Activated T-helper 17 cell treated with anti-CD3 and anti-CD28 coated beads, Interleukin-2, amount 50 U/mL, for 72 hours (primary cell): Measurements from ENCODE around the gene DGKI. TPM values are rescaled to one million over a fixed set of nuclear protein-coding genes. Genes with fewer than 3 reads are reported as not detected.

Source experiments
- ATAC-seq: fragments of 150-1000 bp; cut with Tn5 transposase; replicated peaks from 2 replicates; pipeline ENCODE4 v1.10.0; 2021; ENCODE audit warnings: mild to moderate bottlenecking, moderate library complexity
- H3K27ac Mint-ChIP-seq: one replicate; pipeline ENCODE4 v1.8.0; 2022; ENCODE audit warnings: mixed read lengths
- H3K27me3 Mint-ChIP-seq: one replicate; pipeline ENCODE4 v1.8.0; 2022; ENCODE audit warnings: mixed read lengths
- H3K36me3 Mint-ChIP-seq: one replicate; pipeline ENCODE4 v1.8.0; 2022; ENCODE audit warnings: low read depth, mild to moderate bottlenecking, mixed read lengths
- H3K4me1 Mint-ChIP-seq: one replicate; pipeline ENCODE4 v1.8.0; 2022; ENCODE audit warnings: mixed read lengths
- H3K4me3 Mint-ChIP-seq: one replicate; pipeline ENCODE4 v1.8.0; 2022; ENCODE audit warnings: mild to moderate bottlenecking, mixed read lengths
- H3K9me3 Mint-ChIP-seq: one replicate; pipeline ENCODE4 v1.8.0; 2022; ENCODE audit warnings: mixed read lengths
- total RNA-seq, 2 donors: library from RNA; stranded (reverse); gene quantifications; one replicate each; pipeline ENCODE4 v1.2.3, GENCODE V29; 2022

The DGKI gene
- total RNA-seq, 2 donors from 2014 or later, result 2.0 to 9.2 TPM

DNA sequence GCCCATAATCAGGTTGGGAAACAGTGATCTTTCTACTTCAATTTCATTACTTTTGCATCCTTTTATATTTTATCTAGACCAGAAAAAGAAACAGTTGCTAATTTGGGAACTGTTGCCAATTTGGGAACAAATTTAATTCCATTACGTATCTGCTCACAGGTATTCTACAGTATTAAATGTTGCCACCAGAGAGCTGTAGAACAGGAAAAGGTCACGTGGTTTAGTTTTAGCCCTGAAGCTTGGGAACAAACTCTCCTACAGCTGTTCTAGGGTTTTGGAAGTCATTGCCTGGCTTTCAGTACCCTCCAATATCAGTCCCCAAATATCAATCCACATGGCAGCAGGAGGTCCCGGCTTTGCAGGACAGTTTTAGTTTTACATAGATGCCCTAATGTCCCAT is 172.7 kb downstream of the DGKI start:
- H3K4me1 Mint-ChIP-seq, result no peaks in the 10 kb centered on the region
- H3K9me3 Mint-ChIP-seq, result no peaks in the 10 kb centered on the region
- H3K36me3 Mint-ChIP-seq, result no peaks in the 10 kb centered on the region
- H3K4me3 Mint-ChIP-seq, result no peak overlapping the region
- H3K27me3 Mint-ChIP-seq, result peaks cover 25% of the 10 kb centered on the region
- no peak overlapping the region for H3K27ac Mint-ChIP-seq
- ATAC-seq, result no peak

DNA sequence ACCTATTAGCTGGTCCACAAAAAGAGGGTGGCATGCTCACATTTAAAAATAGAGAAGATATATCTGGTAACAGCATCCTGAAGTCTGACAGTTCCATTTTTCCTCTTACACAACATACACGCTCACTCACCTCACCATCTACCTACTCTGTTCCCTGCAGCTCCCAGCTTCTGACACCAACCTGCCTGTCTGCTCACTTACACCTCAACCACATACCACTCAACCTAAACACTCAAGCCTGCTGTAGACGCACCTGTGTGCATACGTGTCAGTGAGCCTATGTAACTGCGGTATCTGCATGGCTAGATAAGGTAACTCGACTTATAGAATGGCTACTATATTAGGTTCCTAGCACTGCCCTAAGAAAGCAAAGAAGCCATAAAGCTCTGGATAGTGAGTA is 174.9 kb downstream of the DGKI start:
- ATAC-seq, result no peak
- Mint-ChIP-seq H3K27ac (no peak overlapping the region), H3K4me3 (no peak overlapping the region), H3K4me1 (no peaks in the 10 kb centered on the region), H3K27me3 (peaks cover 20% of the 10 kb centered on the region), H3K9me3 (no peaks in the 10 kb centered on the region), H3K36me3 (no peaks in the 10 kb centered on the region)

DNA sequence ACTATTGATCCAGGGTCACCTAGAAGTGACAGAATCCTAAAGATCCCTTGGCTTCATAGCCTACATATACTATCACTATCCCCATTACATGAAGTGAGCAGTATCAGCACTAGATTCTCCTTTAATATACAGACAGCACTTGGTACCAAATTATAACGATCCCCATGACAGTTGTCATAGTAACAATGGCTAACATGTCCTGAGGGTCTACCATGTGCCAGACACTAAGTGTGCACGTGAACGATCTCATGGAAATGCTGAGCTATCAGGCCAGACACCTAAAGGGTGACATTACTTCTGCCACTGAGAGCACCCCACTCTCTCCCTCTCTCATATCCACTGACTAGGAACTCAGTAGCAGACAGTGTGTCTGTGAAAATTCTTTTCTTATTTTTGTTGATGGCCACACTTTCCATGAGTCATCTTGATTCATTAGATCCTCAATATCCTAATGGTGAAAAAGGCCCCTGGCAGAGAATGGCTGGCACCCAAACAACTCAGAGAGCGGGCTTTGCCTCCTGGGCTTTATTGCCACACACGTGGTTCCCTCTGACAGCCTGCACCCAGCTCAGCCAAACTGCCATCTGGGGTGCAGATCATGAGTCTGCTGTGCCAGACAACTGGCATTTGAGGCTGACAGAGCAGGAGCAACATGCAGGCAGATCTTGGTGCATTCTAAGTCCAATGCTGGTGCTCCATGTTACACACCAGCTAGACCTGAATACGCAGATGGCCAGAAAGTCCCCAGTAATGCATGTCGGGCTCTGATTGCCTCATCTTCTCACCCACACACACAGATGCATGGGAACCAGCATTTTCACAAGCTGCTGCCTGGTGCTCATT is 176.3 kb downstream of the DGKI start:
- Mint-ChIP-seq H3K9me3 (no peaks in the 10 kb centered on the region), H3K4me1 (no peaks in the 10 kb centered on the region), H3K27me3 (peaks cover 23% of the 10 kb centered on the region), H3K4me3 (no peak overlapping the region), H3K27ac (no peak overlapping the region), H3K36me3 (no peaks in the 10 kb centered on the region)
- ATAC-seq, result no peak

DNA sequence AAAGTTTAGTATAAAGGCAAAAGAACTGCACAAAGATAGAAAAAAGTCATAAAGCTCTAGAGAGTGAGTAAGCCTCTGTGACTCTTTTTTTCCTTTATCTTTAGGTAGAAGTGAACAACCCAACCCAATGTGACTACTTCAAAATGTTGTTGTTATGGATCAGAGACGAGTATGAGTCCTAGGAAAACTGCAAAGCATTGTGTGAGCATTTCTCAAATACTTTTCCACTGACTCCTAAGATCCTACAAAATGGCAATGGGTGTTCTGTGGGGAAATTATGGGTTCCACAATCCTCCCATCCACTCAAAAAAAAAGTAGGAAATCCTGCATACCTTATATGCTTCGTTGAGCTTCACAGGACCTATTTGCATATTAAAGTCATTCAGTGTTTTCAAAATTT is 177.1 kb downstream of the DGKI start:
- ATAC-seq, result no peak
- no peak overlapping the region for H3K27ac Mint-ChIP-seq

DNA sequence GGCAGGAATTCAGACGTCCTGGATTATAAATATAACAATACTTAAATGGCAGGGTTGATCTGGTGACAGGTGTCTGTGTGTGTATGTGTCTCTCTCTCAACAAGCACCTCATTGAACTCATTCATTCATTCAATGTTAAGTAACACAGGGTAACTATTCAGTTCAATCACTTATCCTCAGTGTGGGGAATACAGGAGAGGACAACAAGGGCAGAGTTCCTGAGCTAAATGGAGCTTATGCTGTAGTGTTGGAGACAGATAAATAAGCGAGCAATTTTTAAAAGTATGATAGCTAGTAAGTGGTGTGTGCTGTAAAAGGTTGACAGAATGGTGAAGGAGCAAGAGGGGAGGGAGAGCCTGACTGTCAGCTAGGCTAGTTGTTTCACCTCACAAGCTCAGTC is 178.4 kb downstream of the DGKI start:
- H3K27me3 Mint-ChIP-seq, result peaks cover 22% of the 10 kb centered on the region
- no peak overlapping the region for H3K27ac Mint-ChIP-seq
- no peaks in the 10 kb centered on the region for H3K9me3 Mint-ChIP-seq
- no peaks in the 10 kb centered on the region for H3K4me1 Mint-ChIP-seq
- no peak for ATAC-seq
- no peak overlapping the region for H3K4me3 Mint-ChIP-seq
- no peaks in the 10 kb centered on the region for H3K36me3 Mint-ChIP-seq

More for the DNA sequence above, 177.1 kb downstream of the DGKI start:
- Mint-ChIP-seq H3K4me1 (no peaks in the 10 kb centered on the region), H3K4me3 (no peak overlapping the region), H3K9me3 (no peaks in the 10 kb centered on the region), H3K36me3 (no peaks in the 10 kb centered on the region), H3K27me3 (peaks cover 22% of the 10 kb centered on the region)

DNA sequence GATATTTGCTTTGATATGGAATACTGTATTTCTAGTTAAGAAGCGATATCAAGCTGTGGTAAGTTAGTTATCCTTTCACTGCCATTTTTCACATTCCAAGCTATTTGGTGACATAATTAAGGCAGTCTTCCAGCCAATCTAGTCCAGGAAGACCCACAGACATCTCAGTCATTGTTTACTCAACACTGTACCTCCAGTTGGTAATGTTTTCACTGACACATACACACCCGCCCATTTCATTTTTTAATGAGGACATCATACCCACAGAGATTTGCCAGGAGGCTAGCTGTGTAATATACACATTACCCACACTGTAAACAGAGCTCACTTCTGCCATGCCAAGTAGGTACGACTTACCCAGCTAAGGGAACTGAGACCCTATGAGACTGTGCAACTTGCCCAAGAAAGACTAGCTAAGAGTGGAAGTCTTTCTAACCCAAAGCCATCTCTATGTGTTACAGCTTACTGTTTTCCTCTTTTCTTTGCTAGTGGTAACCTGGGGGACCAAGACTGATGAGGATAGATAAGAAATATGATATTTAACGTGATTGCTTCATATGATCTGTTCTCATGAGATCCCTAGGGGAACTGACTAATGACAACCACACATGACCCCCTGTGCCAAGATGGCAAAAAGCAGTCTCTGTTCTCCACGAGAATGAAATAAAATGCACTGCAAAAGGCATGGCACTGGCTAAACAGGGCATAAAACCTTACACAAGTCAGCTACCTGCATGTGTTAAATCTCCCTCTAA is 179.0 kb downstream of the DGKI start:
- Mint-ChIP-seq H3K4me1 (no peaks in the 10 kb centered on the region), H3K27me3 (peaks cover 27% of the 10 kb centered on the region), H3K4me3 (no peak overlapping the region), H3K27ac (no peak overlapping the region), H3K36me3 (no peaks in the 10 kb centered on the region), H3K9me3 (no peaks in the 10 kb centered on the region)
- no peak for ATAC-seq

DNA sequence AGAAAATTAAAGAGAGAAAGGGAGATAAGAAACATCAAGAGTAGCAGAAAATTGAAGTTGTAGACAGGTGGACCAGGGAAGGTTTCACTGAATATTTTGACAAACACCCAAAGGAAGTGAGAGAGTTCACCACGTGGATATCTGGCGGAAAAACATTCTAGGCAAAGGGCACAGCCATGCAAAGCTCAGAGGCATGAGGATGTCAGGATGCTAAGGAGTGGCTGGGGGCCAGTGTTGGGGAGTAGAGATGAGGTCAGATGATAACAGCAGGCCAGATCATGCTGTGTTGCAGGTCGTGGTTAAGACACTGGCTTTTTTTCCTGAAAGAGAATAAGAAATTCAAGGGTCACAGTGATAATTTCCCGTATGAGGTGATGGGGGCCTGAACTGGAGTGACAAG is 181.9 kb downstream of the DGKI start:
- Mint-ChIP-seq H3K4me1 (no peaks in the 10 kb centered on the region), H3K4me3 (no peak overlapping the region), H3K36me3 (no peaks in the 10 kb centered on the region), H3K9me3 (no peaks in the 10 kb centered on the region), H3K27me3 (peaks cover 25% of the 10 kb centered on the region), H3K27ac (no peak overlapping the region)
- ATAC-seq, result no peak

DNA sequence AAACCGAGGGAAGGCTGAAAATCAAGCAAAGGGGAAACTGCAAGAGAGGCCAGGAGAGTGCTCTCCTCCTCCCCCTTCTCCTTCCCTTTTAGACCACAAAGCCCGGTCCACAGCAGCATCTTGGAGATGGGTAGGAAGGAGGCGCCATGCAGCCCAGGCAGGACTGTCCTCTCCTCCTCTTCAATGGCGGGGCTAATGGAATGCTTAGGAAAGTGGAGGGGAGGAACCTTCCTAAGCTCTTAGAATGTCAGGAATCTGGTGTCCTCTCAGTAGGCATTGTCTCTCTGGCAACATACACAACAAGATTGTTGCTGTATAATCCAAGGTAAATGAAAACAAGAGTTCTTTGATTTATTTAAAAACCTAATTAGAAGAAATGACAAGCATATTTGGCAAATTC is 185.1 kb downstream of the DGKI start:
- no peak for ATAC-seq
- no peak overlapping the region for H3K27ac Mint-ChIP-seq
- H3K9me3 Mint-ChIP-seq, result no peaks in the 10 kb centered on the region
- H3K4me1 Mint-ChIP-seq, result no peaks in the 10 kb centered on the region
- H3K4me3 Mint-ChIP-seq, result no peak overlapping the region
- H3K36me3 Mint-ChIP-seq, result no peaks in the 10 kb centered on the region
- peaks cover 17% of the 10 kb centered on the region for H3K27me3 Mint-ChIP-seq

DNA sequence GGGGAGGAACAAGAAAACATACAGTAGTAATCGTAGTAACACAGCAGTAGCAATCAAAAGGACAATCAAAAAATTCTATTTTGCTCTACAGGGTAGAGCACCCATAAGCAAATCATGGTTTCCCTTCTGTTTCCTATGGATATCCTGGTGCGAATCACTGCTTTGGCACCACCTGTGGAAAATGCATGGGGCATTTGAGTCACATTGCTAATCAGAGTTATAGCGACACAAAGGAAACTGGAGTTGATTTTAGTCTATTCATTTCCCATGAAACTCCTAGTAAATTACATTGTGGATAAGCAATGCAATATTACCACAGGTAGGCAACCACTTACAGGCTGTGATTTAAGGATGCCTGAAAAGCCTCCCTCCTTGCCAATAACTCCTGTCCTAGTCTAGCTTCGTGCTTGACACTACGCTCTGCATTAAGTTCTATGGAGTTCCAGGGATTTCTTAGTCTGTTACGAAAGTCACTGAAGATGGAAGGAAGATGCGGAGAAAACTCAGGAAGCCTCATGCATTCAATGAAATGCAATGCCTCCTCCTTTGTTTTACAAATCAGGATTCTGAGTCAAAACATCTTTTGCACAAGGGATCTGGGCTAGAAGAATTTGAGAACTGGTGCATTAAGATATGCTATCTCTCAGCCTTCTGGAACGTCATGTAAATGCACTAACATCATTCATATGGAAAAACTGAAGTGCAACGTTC is 188.4 kb downstream of the DGKI start:
- Mint-ChIP-seq H3K4me3 (no peak overlapping the region), H3K27ac (no peak overlapping the region), H3K4me1 (no peaks in the 10 kb centered on the region), H3K36me3 (no peaks in the 10 kb centered on the region), H3K27me3 (peaks cover 12% of the 10 kb centered on the region), H3K9me3 (no peaks in the 10 kb centered on the region)
- ATAC-seq, result no peak

DNA sequence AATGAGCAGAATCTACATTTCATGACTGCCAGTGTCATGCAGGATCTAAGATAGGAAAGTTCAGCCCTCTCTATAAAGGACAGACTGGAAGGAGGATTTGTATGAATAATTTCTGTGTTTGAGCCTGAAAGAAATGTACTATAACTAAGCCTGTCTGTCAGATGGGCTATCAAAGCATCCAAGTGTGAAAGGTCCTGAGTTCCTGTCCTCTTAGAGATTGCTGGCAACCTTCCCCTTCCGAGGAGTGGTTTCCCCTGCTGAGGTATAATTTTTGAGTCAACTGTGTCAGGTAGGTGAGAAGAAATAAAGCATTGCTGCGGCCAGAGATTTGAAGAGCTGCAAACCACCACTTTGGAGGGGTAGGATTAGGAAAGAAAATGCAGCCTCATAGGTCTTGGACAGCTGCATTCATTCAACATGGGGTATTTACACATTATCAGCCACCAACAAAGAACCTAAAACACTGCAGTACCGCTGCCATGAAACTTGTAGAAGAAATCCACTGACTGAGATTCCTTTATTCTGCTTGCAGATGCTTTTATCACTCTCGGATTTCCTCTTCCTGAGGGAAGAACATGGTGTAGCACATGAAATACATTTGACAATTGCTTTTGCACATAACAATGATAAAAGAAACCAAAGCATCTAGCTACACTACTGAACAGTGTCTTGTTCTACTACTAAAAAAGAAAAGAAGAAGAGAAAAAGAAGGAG is 189.1 kb downstream of the DGKI start:
- H3K4me3 Mint-ChIP-seq, result no peak overlapping the region
- no peak overlapping the region for H3K27ac Mint-ChIP-seq
- ATAC-seq, result no peak
- no peaks in the 10 kb centered on the region for H3K36me3 Mint-ChIP-seq
- peaks cover 7% of the 10 kb centered on the region for H3K27me3 Mint-ChIP-seq
- no peaks in the 10 kb centered on the region for H3K4me1 Mint-ChIP-seq
- H3K9me3 Mint-ChIP-seq, result no peaks in the 10 kb centered on the region

DNA sequence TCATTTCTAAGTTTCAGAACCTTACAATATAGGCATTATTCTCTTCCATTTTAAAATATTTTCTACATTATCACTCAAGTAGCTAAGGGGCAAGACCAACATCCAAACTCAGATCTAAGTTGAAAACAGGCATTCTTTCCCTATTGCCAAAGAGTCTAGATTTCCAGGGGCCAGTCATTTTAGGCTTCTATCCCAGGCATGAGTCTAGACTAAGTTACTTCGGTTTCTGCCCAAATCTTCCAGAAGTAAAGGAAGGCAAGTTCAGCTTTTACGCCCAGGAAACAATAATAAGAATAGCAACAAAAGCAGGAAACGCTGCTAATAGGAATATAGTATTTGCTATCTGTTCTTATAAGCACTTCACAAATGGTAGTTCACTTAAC is 189.9 kb downstream of the DGKI start:
- H3K36me3 Mint-ChIP-seq, result no peaks in the 10 kb centered on the region
- peaks cover 7% of the 10 kb centered on the region for H3K27me3 Mint-ChIP-seq
- H3K4me1 Mint-ChIP-seq, result no peaks in the 10 kb centered on the region
- H3K27ac Mint-ChIP-seq, result no peak overlapping the region
- no peak for ATAC-seq
- H3K4me3 Mint-ChIP-seq, result no peak overlapping the region
- no peaks in the 10 kb centered on the region for H3K9me3 Mint-ChIP-seq

DNA sequence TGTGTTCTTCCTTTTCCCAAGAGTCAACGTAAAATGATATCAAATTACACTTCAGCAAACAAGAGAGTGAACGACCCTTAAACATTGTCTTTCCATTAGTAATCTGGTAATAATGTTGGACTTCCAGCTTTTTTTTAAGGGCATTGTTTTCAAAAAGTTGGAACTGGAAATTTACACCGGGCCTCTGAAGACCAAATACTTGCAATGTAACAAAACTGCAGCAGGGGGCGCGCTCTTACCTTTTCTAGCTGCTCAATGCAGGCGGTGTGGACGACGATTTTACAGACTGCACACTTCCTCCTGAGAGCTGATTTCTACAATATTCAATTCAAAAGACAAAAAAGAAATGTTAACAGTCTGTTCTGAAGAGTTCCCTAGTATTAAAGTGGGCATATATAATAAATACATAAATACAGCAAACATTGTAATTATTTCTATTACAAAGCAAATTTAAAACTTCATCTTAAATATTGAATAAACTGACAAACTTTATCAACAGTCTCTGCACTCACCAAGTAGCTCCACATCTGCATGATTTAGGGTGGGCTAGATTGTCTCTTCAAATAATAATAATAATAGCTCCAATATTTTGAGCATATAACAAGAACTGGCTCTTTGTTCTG is 190.4 kb downstream of the DGKI start:
- Mint-ChIP-seq H3K9me3 (no peaks in the 10 kb centered on the region), H3K36me3 (no peaks in the 10 kb centered on the region), H3K4me3 (no peak overlapping the region), H3K4me1 (no peaks in the 10 kb centered on the region), H3K27ac (no peak overlapping the region), H3K27me3 (peaks cover 7% of the 10 kb centered on the region)
- ATAC-seq, result peak; percentile 56

DNA sequence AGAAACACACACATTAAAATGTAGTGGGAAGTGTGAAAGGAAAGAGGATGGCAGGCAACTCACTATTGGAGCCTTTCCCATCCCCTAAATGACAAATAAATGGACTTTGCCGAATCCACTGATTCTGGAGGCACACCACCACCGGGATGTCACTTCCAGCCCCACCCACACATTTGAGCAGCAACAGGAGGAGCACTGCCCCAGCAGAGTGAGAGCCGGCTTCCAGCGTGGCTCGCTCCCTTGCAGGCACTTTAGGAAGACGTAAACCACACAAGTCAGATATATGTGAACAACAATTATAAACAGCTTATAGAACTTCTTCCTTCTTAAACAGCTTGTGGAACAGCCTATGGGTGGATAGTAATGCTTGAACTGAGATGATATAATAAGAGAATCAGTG is 191.0 kb downstream of the DGKI start:
- no peaks in the 10 kb centered on the region for H3K36me3 Mint-ChIP-seq
- H3K4me1 Mint-ChIP-seq, result no peaks in the 10 kb centered on the region
- H3K4me3 Mint-ChIP-seq, result no peak overlapping the region
- H3K27me3 Mint-ChIP-seq, result peaks cover 5% of the 10 kb centered on the region
- no peak overlapping the region for H3K27ac Mint-ChIP-seq
- ATAC-seq, result no peak
- no peaks in the 10 kb centered on the region for H3K9me3 Mint-ChIP-seq

DNA sequence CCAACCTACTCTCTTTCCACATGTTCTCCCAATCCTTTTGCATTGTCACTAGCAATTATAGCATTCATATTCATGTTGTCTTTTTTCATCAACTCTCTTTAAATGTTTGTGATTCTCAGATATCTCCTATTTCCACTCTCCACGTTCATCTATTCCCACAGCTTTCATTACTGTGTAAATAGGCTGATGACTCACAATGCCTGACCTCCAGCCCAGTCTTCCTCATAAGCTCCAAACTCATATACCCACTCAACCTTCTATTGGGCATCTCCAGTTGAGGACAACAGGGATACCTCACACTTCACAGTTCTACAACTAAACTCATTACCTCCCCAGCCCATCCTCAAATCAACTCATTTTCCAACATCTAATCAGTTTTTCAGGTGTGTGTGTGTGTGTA is 194.1 kb downstream of the DGKI start:
- H3K27ac Mint-ChIP-seq, result no peak overlapping the region
- H3K4me1 Mint-ChIP-seq, result no peaks in the 10 kb centered on the region
- no peak for ATAC-seq
- no peaks in the 10 kb centered on the region for H3K27me3 Mint-ChIP-seq
- no peaks in the 10 kb centered on the region for H3K9me3 Mint-ChIP-seq
- H3K36me3 Mint-ChIP-seq, result no peaks in the 10 kb centered on the region
- H3K4me3 Mint-ChIP-seq, result no peak overlapping the region
